ENCODE results near the gene BCL2L13. TPM values are rescaled to one million over a fixed set of nuclear protein-coding genes. Genes with fewer than 3 reads are reported as not detected.
"Not testable (repeated sequence)": the region's sequence is repeated elsewhere in the genome, so short reads cannot be mapped to it uniquely, and the experiment has no call there.

The BCL2L13 gene
- polyA plus RNA-seq, 3 donors, result 20.2 to 67.8 (median 53.0) TPM

DNA sequence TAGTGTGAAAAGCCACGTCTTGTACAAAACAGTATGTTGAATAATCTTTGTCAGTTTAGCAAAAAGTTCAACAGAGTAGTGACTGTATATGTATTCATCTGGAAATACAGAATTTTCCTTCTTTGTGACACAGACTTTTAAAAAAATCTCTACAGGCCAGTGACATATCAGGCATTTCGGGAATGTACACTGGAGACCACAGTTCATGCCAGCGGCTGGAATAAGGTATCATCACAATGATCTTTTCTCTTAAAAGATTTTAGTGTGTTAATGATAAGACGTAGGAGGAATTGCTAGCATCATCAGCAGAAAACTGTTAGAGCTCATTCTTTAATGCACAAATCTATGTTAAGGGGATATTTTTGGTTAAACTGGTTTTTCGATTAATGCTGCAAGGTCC lies 57.4 kb downstream of the BCL2L13 start:
- H3K27ac ChIP-seq (ENCODE audit: low read depth in 1 of 2, low read length in 2 of 2), result peak overlapping the region in 1 of 2 donors; percentile 18
- Mint-ChIP-seq H3K27me3 (ENCODE audit: low read depth in 3 of 3) (no peaks in the 10 kb centered on the region), H3K36me3 (peaks cover 23 to 35% of the 10 kb centered on the region in 2 donors), H3K4me1 (peaks cover 53% of the 10 kb centered on the region), H3K27ac (peak overlapping the region in 1 of 7 donors; percentile 5), H3K9me3 (peaks cover 0 to 4% (median 0%) of the 10 kb centered on the region in 7 donors), H3K4me3 (no peak overlapping the region)
- intact Hi-C loops (cut with micrococcal nuclease), result no loop called here
- peaks cover 39 to 56% of the 10 kb centered on the region in 2 donors for H3K4me1 ChIP-seq (ENCODE audit: control insufficient read depth in 1 of 2, insufficient read depth in 2 of 2, low read length in 2 of 2)
- H3K36me3 ChIP-seq (replicated peaks in 1 of 2; ENCODE audit: control insufficient read depth in 1 of 2, insufficient read depth in 2 of 2, low read length in 2 of 2), result peaks cover 15 to 27% of the 10 kb centered on the region in 2 donors
- no peaks in the 10 kb centered on the region for H4K20me1 ChIP-seq (ENCODE audit: insufficient read depth, low read length)
- DNase-seq, result no peak
- H3K27me3 ChIP-seq (ENCODE audit: control insufficient read depth in 2 of 2, insufficient read depth in 2 of 2, low read length in 2 of 2), result no peaks in the 10 kb centered on the region
- no CpG with 5 or more reads among the region's 5 CpGs for WGBS (ENCODE audit: insufficient coverage)
- peaks cover 63% of the 10 kb centered on the region for H3K79me2 ChIP-seq (ENCODE audit: insufficient read depth, low read length)
- H3K4me3 ChIP-seq (replicated peaks in 1 of 3; ENCODE audit: low read depth in 2 of 3, low read length in 3 of 3), result no peak overlapping the region
- H3K4me2 ChIP-seq (replicated peaks; ENCODE audit: extremely low read depth, low read length, poor library complexity, severe bottlenecking), result no peak overlapping the region
- H3K9ac ChIP-seq (ENCODE audit: insufficient read depth, low read length, poor library complexity, severe bottlenecking), result no peak overlapping the region
- no peak overlapping the region for H2AFZ ChIP-seq (ENCODE audit: insufficient read depth, low read depth, low read length, poor library complexity, severe bottlenecking)
- no peaks in the 10 kb centered on the region for H3K9me3 ChIP-seq (replicated peaks in 1 of 2; ENCODE audit: control insufficient read depth in 1 of 2, insufficient read depth in 1 of 2, low read length in 2 of 2)
- TF ChIP-seq, protein P1, sequence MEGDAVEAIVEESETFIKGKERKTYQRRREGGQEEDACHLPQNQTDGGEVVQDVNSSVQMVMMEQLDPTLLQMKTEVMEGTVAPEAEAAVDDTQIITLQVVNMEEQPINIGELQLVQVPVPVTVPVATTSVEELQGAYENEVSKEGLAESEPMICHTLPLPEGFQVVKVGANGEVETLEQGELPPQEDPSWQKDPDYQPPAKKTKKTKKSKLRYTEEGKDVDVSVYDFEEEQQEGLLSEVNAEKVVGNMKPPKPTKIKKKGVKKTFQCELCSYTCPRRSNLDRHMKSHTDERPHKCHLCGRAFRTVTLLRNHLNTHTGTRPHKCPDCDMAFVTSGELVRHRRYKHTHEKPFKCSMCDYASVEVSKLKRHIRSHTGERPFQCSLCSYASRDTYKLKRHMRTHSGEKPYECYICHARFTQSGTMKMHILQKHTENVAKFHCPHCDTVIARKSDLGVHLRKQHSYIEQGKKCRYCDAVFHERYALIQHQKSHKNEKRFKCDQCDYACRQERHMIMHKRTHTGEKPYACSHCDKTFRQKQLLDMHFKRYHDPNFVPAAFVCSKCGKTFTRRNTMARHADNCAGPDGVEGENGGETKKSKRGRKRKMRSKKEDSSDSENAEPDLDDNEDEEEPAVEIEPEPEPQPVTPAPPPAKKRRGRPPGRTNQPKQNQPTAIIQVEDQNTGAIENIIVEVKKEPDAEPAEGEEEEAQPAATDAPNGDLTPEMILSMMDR (IDR thresholded peaks at IDR 0.05), result no peak

DNA sequence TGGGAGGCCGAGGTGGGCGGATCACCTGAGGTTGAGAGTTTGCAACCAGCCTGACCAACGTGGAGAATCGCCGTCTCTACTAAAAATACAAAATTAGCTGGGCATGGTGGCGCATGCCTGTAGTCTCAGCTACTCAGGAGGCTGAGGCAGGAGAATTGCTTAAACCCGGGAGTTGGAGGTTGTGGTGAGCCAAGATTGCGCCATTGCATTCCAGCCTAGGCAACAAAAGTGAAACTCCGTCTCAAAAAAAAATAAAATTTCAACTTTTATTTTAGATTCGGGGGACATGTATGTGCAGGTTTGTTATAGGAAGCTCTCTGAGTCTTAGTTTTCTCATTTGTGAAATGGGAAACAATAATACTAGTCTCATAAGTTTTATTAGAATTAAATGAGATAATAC lies 58.6 kb downstream of the BCL2L13 start:
- H3K4me3 ChIP-seq (replicated peaks in 1 of 3; ENCODE audit: low read depth in 2 of 3, low read length in 3 of 3); H2AFZ ChIP-seq (ENCODE audit: insufficient read depth, low read depth, low read length, poor library complexity, severe bottlenecking); H3K9me3 ChIP-seq (replicated peaks in 1 of 2; ENCODE audit: control insufficient read depth in 1 of 2, insufficient read depth in 1 of 2, low read length in 2 of 2); H3K9me3 Mint-ChIP-seq; H3K27me3 Mint-ChIP-seq (ENCODE audit: low read depth in 3 of 3); H3K27me3 ChIP-seq (ENCODE audit: control insufficient read depth in 2 of 2, insufficient read depth in 2 of 2, low read length in 2 of 2); H3K9ac ChIP-seq (ENCODE audit: insufficient read depth, low read length, poor library complexity, severe bottlenecking); H4K20me1 ChIP-seq (ENCODE audit: insufficient read depth, low read length); intact Hi-C loops (cut with micrococcal nuclease): not testable (repeated sequence)
- peaks cover 39 to 50% of the 10 kb centered on the region in 2 donors for H3K4me1 ChIP-seq (ENCODE audit: control insufficient read depth in 1 of 2, insufficient read depth in 2 of 2, low read length in 2 of 2)
- H3K36me3 ChIP-seq (replicated peaks in 1 of 2; ENCODE audit: control insufficient read depth in 1 of 2, insufficient read depth in 2 of 2, low read length in 2 of 2), result peaks cover 11 to 25% of the 10 kb centered on the region in 2 donors
- peak overlapping the region; percentile 18 to 34 for H3K27ac ChIP-seq (ENCODE audit: low read depth in 1 of 2, low read length in 2 of 2)
- H3K36me3 Mint-ChIP-seq, result peaks cover 23 to 32% of the 10 kb centered on the region in 2 donors
- peak overlapping the region; percentile 22 for H3K4me2 ChIP-seq (replicated peaks; ENCODE audit: extremely low read depth, low read length, poor library complexity, severe bottlenecking)
- H3K27ac Mint-ChIP-seq, result peak overlapping the region in 5 of 7 donors; percentile 50 to 80 (median 58)
- peaks cover 44% of the 10 kb centered on the region for H3K4me1 Mint-ChIP-seq
- peak in 2 of 3 donors; percentile 21 to 24 for DNase-seq
- 50% methylated on average over 4 of the region's 10 CpGs for WGBS (ENCODE audit: insufficient coverage)
- peaks cover 56% of the 10 kb centered on the region for H3K79me2 ChIP-seq (ENCODE audit: insufficient read depth, low read length)
- peak overlapping the region in 1 of 2 donors; percentile 12 for H3K4me3 Mint-ChIP-seq

DNA sequence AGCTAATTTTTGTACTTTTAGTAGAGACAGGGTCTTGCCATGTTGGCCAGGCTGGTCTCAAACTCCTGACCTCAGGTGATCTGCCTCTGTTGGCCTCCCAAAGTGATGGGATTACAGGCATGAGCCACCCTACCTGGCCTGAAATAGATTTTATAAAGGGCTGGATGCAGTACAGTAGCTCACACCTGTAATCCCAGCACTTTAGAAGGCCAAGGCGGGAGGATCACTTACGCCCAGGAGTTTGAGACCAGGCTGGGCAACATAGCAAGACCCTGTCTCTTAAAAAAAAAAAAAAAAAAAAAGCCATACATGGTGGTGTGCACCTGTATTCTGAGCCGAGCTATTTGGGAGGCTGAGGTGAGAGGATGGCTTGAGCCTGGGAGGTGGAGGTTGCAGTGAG lies 59.7 kb downstream of the BCL2L13 start:
- H2AFZ ChIP-seq (ENCODE audit: insufficient read depth, low read depth, low read length, poor library complexity, severe bottlenecking); intact Hi-C loops (cut with micrococcal nuclease); H3K9ac ChIP-seq (ENCODE audit: insufficient read depth, low read length, poor library complexity, severe bottlenecking); H3K4me3 ChIP-seq (replicated peaks in 1 of 3; ENCODE audit: low read depth in 2 of 3, low read length in 3 of 3); DNase-seq; H3K27me3 ChIP-seq (ENCODE audit: control insufficient read depth in 2 of 2, insufficient read depth in 2 of 2, low read length in 2 of 2); H3K9me3 ChIP-seq (replicated peaks in 1 of 2; ENCODE audit: control insufficient read depth in 1 of 2, insufficient read depth in 1 of 2, low read length in 2 of 2); H3K4me3 Mint-ChIP-seq; H3K9me3 Mint-ChIP-seq; H3K27me3 Mint-ChIP-seq (ENCODE audit: low read depth in 3 of 3); H3K4me2 ChIP-seq (replicated peaks; ENCODE audit: extremely low read depth, low read length, poor library complexity, severe bottlenecking); H4K20me1 ChIP-seq (ENCODE audit: insufficient read depth, low read length): not testable (repeated sequence)
- H3K27ac Mint-ChIP-seq, result peak overlapping the region in 5 of 7 donors; percentile 73 to 89 (median 80)
- Histone ChIP-seq H3K79me2 (ENCODE audit: insufficient read depth, low read length) (peaks cover 54% of the 10 kb centered on the region), H3K36me3 (replicated peaks in 1 of 2; ENCODE audit: control insufficient read depth in 1 of 2, insufficient read depth in 2 of 2, low read length in 2 of 2) (peaks cover 16 to 31% of the 10 kb centered on the region in 2 donors), H3K4me1 (ENCODE audit: control insufficient read depth in 1 of 2, insufficient read depth in 2 of 2, low read length in 2 of 2) (peaks cover 39 to 50% of the 10 kb centered on the region in 2 donors), H3K27ac (ENCODE audit: low read depth in 1 of 2, low read length in 2 of 2) (peak overlapping the region in 1 of 2 donors; percentile 47)
- no CpG with 5 or more reads among the region's 3 CpGs for WGBS (ENCODE audit: insufficient coverage)
- peaks cover 44% of the 10 kb centered on the region for H3K4me1 Mint-ChIP-seq
- H3K36me3 Mint-ChIP-seq, result peaks cover 24 to 35% of the 10 kb centered on the region in 2 donors

Measured in CD14-positive monocyte (primary cell).